Measurements from ENCODE around the gene ERLEC1.

DNA sequence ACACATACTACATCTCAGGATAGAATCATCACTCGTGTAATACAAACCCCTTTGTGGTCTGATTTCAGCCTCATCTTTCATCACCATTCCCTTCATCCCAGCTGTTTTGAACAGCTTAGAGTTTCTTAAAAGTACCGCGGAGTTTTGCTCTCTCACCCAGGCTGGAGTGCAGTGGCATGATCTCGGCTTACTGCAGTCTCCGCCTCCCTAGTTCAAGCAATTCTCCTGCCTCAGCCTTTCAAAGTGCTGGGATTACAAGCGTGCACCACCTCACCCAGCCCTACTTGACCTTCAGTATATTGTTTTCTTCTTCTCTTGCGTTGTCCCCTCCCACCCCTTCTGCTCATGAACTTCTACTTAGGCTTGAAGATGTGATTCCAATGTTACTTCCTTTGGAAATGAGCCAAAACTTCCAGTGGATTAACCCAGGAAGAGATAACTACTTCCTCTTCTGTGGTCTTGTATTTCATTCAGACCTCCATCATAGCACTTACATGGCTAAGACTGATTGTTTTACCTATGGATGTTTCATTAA lies 15.8 kb downstream of the ERLEC1 start:
- no peak for TF ChIP-seq EZH2 (IDR thresholded peaks at IDR 0.05; ENCODE audit: low read depth)
- TF ChIP-seq, protein P1, sequence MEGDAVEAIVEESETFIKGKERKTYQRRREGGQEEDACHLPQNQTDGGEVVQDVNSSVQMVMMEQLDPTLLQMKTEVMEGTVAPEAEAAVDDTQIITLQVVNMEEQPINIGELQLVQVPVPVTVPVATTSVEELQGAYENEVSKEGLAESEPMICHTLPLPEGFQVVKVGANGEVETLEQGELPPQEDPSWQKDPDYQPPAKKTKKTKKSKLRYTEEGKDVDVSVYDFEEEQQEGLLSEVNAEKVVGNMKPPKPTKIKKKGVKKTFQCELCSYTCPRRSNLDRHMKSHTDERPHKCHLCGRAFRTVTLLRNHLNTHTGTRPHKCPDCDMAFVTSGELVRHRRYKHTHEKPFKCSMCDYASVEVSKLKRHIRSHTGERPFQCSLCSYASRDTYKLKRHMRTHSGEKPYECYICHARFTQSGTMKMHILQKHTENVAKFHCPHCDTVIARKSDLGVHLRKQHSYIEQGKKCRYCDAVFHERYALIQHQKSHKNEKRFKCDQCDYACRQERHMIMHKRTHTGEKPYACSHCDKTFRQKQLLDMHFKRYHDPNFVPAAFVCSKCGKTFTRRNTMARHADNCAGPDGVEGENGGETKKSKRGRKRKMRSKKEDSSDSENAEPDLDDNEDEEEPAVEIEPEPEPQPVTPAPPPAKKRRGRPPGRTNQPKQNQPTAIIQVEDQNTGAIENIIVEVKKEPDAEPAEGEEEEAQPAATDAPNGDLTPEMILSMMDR (conservative IDR thresholded peaks at IDR 0.05), result no peak

Measured in PC-9 (cell line).